Measurements from ENCODE around the gene ZSWIM6.

- TF ChIP-seq CTCF (IDR thresholded peaks at IDR 0.05) (no peak), EP300 (IDR thresholded peaks at IDR 0.05; ENCODE audit: low read depth) (no peak), POLR2A (IDR thresholded peaks at IDR 0.05) (no peak)
Measured at GRCh38 chr5:61576556-61576955, 244.5 kb downstream of the ZSWIM6 start.

Data from transverse colon (tissue), 3 donors.